Stimulated activated CD8-positive, alpha-beta memory T cell treated with anti-CD3 and anti-CD28 coated beads, Interleukin-4, amount 100 ng/mL, for 24 hours (primary cell): ENCODE data around the gene KDM4B.

Experiments
- DNase-seq: peaks from one replicate; pipeline ENCODE4 v3.0.0-alpha.2; 2020; ENCODE audit warnings: low read depth

The KDM4B gene

DNA sequence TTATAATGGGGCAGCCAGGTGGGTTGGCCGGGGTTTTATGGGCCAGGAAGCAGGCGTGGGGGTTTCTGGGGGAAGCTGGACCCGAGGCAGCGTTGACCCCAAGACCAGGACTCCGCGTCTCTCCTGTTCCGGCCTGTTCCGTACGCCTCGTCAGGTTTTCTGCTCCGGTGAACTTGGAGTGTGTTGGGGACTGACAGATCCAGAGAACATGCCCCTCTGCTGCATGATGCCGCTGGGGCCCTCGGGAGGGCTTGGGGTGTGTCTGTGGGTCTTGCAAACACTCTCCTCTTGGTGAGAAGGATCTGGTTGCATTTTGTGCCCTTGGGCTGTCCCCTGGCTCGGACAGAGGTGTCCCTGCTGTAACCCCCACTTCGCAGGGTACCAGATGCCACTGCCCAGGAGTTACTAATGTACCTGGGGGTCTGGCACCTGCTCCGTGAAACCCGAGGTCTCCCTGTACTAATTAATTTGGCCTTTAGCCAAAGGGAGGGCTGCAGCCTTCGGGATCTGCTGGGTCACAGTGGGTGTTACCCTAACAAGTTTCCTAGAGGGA is 15.6 kb downstream of the KDM4B start:
- no peak for DNase-seq

DNA sequence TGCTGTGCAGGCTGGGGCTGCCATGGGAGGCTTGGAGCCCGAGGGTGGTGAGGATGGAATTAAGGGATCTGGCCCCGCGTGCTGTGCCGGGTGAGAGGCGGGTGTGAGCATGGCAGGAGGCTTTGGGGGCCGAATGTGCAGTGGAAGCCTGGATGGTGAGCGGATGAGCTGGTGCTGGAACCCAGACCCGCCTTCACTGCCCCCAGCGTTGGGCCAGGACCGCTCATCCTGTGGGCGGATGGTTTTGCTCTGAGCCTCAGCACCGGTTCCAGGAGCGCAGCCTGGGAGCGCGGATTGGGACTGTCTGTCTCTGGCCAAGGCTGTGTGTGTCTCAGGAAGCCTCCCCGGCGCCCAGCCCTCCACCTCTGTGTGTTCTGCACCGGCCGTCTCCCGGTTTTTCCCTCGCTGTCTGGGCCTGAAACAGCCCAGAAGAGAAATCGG is 16.7 kb downstream of the KDM4B start:
- no peak for DNase-seq

DNA sequence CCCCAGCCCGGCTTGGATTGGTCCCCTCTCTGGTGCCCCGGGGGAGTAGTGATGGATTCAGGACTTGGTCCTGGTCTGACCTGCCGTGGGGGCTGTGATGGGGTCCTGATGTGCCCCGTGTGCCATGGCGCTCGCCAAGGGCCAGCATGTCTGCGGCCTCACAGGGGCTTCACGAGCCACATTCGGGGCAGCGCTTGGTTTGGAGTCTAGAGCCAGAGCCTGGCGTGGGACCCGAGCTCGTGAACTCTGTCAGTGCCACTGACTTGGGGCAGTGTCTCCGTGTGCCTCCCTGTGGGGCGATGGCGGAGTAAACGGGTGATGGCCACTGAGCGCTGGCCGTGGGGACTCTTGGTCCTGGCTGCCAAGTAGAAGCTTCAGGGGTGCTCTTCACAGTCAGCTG is 17.1 kb downstream of the KDM4B start:
- no peak for DNase-seq

DNA sequence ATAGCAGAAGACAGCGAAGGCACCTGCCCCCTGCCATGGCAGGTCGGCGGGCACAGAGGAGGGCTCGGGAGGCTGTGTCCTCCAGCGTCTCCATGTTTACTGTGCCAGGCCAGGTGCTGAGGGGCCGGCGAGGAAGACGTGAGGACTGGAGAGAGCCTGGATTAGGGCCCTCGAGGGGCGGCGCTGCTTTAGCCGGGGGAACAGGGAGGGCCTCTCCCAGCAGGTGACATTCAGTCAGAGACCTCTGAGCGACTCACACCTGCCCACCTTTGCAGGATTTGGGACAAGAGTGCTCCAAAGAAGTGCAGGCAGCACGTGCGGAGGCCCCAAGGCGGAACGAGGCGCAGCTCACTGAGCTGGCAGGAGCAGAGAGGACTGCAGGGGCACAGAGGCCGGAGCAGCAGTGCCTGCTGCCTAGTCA is 17.6 kb downstream of the KDM4B start:
- DNase-seq = no peak

DNA sequence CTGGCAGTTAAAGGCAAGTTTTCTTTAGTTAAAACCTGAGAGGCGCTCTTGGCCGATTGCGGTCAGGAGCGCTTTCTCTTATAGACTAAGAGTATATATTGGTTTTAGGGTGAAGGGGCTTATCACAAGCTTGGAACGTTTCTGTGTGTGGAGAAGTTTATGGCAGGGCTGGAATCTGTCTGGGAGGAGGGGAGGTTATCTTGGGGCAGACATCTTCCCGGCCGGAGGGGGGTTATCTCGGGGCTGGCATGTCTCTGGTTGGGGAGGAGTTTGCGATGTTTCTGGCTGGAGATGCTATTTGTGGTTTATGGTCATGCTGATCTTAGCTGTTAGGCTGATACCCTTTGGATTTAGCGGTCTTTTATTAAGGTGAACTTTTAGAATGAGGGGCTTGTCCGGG is 18.3 kb downstream of the KDM4B start:
- no peak for DNase-seq

DNA sequence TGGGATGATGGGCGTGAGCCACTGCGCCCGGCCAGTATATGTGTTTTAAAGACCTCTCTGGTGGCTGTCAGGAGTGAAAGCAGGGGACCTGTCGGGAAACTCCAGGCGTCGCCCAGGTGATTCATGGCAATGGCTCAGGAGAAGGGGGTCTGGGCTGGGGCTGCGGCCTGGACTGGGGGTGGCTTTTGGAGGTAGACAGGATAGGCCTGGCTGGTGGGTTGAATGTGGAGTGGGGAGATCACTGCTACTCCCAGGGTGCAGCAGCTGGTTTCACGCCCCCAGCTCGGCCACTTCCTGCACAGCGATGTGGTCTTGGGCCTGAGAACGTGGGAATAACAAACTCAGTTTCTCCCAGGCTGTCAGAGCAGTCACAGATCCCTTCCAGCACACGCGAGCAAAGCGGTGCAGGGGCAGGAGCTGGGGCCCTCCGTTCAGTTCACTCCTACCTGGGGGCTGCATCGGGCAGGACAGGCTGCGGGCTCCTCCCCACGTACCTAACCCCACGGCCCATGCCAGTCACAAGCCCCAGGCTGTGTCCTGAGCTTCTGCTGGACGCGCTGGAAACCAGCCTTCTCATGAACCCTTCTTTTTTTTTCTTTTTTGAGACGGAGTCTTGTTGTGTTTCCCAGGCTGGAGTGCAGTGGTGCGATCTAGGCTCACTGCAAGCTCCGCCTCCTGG is 18.9 kb downstream of the KDM4B start:
- DNase-seq = no peak

DNA sequence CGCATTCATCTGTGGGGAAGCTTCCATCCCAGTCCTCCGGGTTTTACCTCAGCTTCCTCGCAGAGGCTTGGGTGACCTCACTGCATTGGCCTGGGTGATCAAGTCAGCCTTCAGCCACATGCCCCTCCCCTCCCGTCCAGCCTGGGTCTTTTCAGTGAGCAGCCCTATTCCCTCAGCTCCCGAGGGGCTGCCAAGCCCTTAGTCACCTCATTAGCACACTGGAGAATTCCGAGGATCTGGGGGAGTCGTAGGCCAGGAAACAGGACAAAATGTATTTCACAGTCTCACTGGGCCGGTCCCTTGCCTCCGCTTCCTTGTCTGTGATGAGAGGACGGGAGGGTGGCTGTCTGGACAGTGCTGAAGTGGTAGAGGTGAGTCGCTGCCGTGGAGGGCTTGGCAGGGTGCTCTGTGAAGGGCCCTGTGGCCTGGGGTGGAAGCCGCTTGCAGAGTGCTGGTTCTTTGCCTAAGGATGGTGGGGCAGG is 19.9 kb downstream of the KDM4B start:
- DNase-seq = no peak

DNA sequence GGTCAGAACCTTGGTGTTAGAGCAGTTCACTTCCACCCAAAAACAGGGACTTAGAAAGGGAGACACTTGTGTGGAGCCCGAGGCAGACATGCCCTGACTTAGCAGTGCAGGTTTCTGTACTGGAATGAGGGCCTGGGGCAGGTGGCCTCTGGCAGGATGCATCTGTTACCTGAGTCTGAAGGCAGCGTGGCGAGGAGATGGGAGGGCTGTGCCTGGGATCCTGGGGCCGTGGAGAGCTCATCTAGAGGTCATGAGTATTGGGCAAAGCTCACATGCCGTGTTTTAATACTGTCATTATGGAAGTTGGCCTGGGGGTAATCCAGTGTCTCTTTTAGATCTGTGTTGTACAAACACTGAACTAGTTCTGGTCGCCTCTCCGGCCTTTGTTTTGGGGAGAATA is 21.4 kb downstream of the KDM4B start:
- DNase-seq = no peak

DNA sequence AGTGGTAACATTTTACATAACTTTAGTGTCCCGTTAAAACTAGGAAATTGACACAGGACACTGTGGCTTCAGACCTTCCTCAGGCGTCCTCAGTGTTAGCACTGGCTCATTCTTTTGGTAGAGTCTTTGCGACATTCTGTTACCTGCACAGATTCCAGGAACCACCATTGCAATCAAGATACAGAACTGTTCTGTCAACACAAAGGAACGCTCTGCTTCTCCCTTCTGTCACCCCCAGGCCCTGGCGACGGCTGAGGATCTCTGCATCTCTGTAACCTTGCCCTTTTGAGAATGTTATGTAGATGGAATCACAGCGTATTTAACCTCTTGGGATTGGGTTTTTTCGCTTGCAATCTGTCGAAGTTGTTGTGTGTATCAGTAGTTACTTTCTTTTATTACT is 22.6 kb downstream of the KDM4B start:
- no peak for DNase-seq

DNA sequence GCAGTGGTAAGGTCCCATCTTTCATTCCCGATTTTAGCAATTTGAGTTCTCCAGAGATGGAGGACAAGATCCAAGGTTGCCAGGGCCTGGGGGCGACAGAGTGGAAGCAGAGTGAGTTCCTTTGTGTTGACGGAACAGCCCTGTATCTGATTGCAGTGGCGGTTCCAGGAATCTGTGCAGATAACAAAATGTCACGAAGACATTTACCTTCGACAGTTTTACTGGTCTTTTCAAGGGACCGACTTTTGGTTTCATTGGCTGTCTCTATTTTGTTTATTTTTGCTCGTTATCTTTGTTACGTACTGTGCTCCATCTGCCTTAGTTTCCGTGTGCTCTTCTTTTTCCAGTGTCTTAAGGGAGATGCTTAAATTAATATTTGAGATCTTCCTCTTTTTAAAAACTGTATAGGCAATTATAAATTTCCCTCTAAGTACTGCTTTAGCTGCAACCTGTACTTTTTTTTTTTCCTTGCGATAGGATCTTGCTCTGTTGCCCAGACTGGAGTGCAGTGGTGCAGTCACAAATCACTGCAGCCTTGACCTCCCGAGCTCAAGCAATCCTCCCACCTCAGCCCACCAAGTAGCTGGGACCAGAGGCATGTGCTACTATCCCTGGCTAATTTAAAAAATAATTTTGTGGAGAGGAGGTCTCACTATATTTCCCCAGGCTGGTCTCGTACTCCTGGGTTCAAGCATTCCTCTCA is 23.2 kb downstream of the KDM4B start:
- DNase-seq = no peak

DNA sequence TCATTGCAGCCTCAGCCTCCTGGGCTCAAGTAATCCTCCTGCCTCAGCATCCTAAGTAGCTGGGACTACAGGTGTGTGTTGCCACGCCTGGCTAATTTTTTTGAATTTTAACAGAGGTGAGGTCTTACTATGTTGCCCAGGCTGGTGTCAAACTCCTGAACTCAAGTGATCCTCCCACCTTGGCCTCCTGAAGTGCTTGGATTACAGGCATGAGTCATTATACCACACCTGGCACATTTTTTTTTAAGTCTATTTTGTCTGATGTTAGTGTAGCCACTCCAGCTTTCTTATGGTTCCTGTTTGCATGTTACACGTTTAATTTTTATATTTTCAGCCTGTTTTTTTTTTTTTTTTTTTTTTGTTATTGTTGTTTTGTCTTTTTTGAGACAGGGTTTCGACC is 24.8 kb downstream of the KDM4B start:
- no peak for DNase-seq

DNA sequence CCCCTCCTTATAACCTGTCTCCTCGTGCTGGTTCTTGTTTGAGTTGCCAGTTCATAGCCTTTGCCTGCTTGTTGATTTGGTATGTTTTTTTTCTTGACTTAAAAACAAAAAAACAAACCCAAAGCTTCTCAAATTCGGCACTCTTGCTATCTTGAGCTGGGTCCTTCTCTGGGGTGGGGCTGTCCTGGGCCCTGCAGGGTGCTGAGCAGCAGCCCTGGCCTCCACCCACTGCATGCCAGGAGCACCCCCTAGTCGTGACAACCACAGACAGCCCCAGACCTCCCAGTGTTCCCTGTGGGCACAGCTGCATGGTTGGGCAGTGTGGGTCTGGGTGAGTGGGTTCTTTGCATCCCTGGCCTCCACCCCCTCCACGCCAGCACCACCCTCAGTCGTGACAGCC is 27.8 kb downstream of the KDM4B start:
- DNase-seq = no peak

DNA sequence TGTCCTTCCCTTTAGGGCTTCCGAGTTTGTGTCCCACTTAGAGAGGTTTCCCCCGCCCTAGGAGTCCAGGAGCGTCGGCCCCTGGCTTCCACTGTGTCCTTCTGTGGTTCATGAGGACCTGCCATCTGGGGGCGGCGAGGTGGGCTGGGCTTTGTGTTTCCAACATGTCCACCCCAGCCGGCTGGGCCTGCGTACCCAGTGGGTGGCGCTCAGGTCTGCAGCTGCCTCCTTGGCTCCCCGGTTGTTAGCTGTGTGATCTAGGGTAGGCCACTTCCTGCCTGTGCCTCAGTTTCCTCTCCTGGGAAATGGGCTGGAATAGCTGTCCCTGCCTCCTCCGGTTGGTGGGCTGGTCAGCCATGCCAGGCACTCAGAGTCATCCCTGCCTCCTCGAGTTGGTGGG is 28.4 kb downstream of the KDM4B start:
- no peak for DNase-seq

DNA sequence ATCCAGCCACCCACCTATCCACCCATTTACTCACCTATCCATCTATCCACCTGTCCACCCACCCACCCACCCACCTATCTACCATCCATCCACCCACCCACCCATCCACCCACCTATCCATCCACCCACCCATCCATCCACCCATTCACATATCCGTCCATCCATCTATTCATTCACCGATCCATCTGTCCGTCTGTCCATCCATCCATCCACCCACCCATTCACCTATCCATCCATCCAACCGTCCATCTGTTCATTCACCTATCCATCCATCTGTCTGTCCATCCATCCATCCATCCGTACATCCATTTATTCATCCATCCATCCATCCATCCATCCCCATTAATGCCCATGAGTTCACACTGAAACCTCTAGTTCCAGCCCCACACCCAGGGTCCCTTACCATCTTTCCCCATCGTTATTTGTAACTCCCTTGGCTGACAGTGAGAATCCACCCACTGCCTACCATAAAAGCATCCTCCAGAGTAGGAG is 31.3 kb downstream of the KDM4B start:
- no peak for DNase-seq

DNA sequence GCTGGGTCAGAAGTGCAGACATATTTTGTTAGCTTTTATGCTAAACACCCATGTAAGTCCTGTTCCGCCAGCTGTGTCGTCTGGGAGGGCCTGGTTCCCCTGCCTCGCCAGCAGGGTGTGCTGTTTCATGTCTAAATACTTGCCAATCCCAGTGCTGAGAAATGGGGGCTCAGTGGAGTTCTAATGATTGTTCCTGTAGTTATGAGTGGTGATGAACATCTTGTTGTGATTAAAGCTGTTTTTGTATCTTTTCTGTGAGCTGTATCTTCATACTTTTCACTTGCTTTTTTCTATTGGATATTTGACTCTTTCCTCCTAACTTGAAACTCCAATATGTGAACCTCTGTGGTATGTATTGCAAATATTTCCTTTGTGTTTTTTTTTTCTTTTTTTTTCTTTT is 32.7 kb downstream of the KDM4B start:
- peak; percentile 26 for DNase-seq

DNA sequence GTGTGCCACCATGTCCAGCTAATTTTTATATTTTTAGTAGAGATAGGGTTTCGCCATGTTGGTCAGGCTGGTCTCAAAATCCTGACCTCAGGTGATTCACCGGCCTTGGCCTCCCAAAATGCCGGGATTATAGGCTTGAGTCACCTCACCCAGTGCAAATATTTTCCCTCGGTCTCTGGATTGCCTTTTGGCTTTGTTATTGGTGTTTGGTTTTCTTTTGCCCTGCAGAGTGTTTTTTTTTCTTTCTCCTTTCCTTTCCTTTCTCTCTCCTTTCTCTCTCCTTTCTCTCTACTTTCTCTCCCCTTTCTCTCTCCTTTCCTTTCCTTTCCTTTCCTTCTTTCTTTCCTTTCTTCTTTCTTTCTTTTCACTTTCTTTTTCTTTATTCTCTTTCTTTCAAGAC is 33.2 kb downstream of the KDM4B start:
- DNase-seq = no peak

DNA sequence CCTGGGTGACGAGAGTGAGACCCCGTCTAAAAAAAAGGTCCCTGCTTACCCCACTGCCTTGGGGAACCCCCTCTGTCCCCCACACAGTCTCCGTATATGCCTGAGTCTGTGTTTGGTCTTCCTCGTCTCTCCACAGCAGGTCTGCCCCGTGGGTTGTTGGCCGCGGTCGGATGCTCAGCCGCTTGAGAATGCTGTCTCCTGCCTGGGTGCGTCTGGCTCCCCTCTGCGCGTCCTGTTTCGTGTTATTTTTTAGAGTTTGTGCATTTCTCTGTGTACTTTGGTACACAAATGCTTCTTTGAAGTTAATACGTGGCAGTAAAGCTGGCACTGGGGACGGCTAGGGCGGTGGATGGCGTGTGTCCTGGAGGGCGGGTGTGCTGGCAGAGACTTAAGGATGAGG is 34.9 kb downstream of the KDM4B start:
- no peak for DNase-seq

DNA sequence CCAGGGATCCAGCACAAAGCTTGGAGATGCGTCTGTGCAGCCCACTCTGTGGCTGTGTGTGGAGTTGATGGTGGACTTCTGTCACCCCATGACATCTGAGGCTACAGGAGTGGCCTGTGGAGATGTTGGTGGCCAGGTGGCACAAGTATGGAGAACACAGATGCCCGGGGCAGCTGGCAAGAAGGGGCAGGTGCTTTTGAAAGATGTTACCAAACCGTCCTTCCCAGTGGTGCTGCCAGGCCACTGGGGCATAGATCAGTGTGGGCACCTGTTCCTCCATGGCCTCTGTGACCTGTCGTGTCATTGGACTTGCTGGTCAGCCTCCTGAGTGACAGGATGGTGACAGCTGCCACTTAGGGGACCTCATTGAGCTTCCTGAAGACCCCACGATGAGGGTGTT is 36.2 kb downstream of the KDM4B start:
- no peak for DNase-seq

DNA sequence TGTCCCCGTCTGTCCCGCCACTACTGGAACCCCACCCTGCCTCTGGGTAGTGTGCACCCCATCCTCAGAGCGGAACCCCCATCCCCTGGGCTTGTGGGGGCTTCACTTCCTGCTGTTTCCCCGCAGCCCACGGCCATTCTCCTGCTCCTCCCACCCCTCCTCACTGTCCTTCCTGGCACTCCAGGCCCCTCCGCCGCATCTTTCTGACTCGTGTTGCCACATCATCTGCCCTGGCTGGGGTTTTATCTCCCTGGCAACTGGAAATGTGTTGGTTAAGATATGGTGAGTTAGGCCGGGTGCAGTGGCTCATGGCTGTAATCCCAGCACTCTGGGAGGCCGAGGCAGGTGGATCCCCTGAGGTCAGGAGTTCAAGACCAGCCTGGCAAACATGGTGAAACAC is 37.3 kb downstream of the KDM4B start:
- DNase-seq = no peak

DNA sequence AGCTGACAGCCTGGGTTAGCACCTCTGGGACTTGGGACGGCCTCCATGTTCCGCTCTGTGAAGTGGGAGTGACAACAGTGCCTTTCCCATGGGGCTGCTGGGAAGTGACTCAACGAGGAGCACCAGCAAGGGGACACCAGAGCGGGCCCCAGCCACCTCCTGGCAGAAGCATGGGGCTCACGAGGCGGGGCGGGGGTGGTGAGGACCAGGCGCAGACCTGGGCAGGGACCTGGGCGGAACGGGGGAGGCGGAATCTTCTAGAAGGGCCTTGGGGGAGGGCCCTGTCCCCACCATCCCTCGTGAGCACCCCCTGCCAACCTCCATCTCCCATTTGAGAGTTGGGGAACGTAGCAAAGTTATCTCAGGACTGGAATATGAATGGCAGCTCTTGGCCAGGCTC is 37.9 kb downstream of the KDM4B start:
- DNase-seq = no peak

DNA sequence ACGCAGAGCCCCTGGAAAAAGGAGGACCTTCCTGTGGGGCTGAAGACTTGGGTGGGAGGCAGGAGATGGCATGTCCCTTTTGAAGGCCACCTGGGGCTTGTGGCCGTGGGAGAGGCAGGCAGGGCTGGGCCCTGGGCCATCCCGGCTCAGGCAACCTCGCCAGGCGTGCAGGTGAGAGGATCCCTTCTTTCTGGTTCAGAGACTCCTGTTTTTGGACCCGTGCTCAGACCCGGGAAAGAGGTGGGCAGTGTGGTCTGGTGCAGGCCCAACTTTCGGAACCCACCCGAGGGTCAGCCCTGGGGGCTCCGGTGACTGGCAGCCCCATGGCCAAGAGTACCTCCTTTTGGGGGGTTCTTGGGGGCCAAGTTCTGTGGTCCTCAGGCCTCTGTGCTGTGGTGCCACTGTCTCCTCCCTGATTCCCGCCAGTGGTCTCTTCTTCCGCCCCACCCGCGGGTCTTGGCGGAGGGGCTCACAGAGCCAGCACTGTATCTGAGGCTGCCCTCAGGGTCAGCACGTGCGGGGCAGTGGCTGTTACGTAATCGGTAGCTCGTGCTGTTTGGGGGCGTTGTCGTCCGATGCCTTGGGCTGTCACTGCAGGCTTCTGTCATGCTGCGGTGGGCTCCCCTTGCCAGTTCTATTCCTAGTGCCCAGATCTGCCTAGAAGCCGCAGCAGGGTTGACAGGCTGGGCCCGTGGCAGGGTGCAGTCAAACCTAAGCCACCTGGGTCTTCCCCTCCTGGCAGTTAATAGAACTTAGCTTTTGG is 42.7 kb downstream of the KDM4B start:
- DNase-seq = no peak

DNA sequence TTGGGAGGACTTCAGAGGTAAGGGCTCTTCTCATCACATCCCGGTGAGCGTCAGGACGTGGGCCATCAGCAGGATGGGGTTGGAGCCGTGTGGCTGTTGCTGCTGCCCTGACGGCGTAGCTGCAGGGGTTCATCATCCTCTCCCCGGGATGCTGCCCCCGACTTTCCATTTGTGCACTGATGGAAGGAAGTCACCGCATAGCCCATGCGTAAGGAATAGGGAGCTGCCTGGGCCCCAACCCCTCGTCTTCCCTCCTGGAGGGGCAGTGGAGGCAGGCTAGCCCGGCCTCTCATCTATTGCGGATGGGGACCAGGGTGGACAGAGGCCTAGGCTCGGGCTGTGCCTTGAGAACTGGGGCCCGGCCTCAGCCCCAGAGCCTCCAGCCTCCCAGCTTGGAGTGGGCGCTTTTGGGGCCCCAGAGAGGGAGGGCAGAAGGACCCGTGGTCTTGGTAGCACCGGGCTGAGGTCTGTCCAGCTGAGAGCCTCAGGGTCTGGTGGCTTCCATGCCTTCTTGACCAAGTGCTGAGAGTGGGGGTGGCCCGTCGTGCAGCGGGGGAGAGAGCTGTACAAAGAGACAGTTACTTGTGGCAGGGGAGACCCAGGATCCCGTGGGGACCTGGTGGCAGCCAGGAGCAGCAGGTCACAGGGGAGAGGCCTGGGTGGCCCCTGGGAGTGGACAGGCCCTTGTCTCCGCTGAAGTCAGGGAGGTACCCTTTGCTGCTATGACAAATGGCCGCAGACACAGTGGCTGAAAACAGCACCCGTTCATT is 44.0 kb downstream of the KDM4B start:
- no peak for DNase-seq
